Vagina (tissue), 2 donors: ENCODE measurements around the gene INO80E. TPM values are rescaled to one million over a fixed set of nuclear protein-coding genes. Genes with fewer than 3 reads are reported as not detected.

Experiments
- DNase-seq, 2 donors: peaks; one replicate each; pipeline ENCODE4 v3.0.0-alpha.2; 2017; ENCODE audit errors: extremely low spot score in 2 of 2
- H3K27ac ChIP-seq: fragments of 200-600 bp; sonication (generic); one replicate; pipeline ENCODE4 v1.5.1; 2019
- H3K27me3 ChIP-seq: fragments of 200-600 bp; sonication (generic); one replicate; pipeline ENCODE4 v1.5.1; 2019
- H3K36me3 ChIP-seq, 2 donors: fragments of 200-600 bp; sonication (generic); one replicate each; pipeline ENCODE4 v1.5.1; 2017 to 2019
- H3K4me1 ChIP-seq: fragments of 200-600 bp; sonication (generic); one replicate; pipeline ENCODE4 v1.5.1; 2019
- H3K4me3 ChIP-seq, 2 donors: fragments of 200-600 bp; sonication (generic); 1 replicate in 1 of 2; 2 replicates in 1 of 2; pipeline ENCODE4 v1.5.1; 2016 to 2019
- H3K9me3 ChIP-seq: fragments of 200-600 bp; sonication (generic); one replicate; pipeline ENCODE4 v1.5.1; 2019
- CTCF ChIP-seq, 3 experiments: fragments of 450-650 bp in 2 of 3; fragments of 200-600 bp in 1 of 3; sonication (generic) in 1 of 3; IDR thresholded peaks; one replicate each; pipeline ENCODE4 v1.5.1; 2017 to 2019; ENCODE audit warnings: antibody characterized with exemption in 3 of 3, mild to moderate bottlenecking in 2 of 3, moderate library complexity in 2 of 3
- POLR2A ChIP-seq, 2 donors: fragments of 450-650 bp; IDR thresholded peaks; one replicate each; pipeline ENCODE4 v1.6.1; 2017; ENCODE audit warnings: antibody characterized with exemption in 2 of 2, mild to moderate bottlenecking in 2 of 2, moderate library complexity in 2 of 2
- POLR2AphosphoS5 ChIP-seq, 2 donors: sonication (generic); formaldehyde crosslinking; IDR thresholded peaks; one replicate each; pipeline ENCODE4 v1.9.0; 2017; ENCODE audit warnings: antibody characterized with exemption in 2 of 2, mild to moderate bottlenecking in 2 of 2, low read depth in 1 of 2; ENCODE audit not compliant: insufficient read depth in 1 of 2
- intact Hi-C: fragments of 100-400 bp; cut with DNase I; formaldehyde crosslinking; loops from one replicate; pipeline ENCODE4 v1.15.1; 2023
- total RNA-seq: library from RNA; depleted of rRNA; stranded (reverse); fragments of >200 nt; gene quantifications from one replicate; pipeline ENCODE4 v1.2.3, GENCODE V29; 2016

INO80E gene
- total RNA-seq, 1 donor from 2014 or later, result 32.7 TPM

GRCh38 chr16:30052671-30053372, 56.8 kb downstream of the INO80E start:
- DNase-seq, result no peak
- no peaks in the 10 kb centered on the region for H3K9me3 ChIP-seq
- peak; percentile 72 to 93 for TF ChIP-seq POLR2AphosphoS5 (IDR thresholded peaks at IDR 0.05; ENCODE audit: insufficient read depth in 1 of 2, low read depth in 1 of 2)
- no peak for TF ChIP-seq POLR2A (IDR thresholded peaks at IDR 0.05)
- TF ChIP-seq CTCF (IDR thresholded peaks at IDR 0.05), result no peak
- H3K4me1 ChIP-seq, result peaks cover 27% of the 10 kb centered on the region
- H3K27ac ChIP-seq, result peak overlapping the region; percentile 20
- intact Hi-C loops, result no loop called here
- H3K36me3 ChIP-seq, result no peaks in the 10 kb centered on the region
- H3K4me3 ChIP-seq, result peak overlapping the region; percentile 63 to 72
- H3K27me3 ChIP-seq, result no peaks in the 10 kb centered on the region

- Histone ChIP-seq H3K27ac (no peak overlapping the region), H3K9me3 (no peaks in the 10 kb centered on the region), H3K27me3 (no peaks in the 10 kb centered on the region), H3K4me1 (peaks cover 27% of the 10 kb centered on the region), H3K4me3 (peak overlapping the region; percentile 63 to 72), H3K36me3 (no peaks in the 10 kb centered on the region)
- intact Hi-C loops, result no loop called here
- TF ChIP-seq POLR2AphosphoS5 (IDR thresholded peaks at IDR 0.05; ENCODE audit: insufficient read depth in 1 of 2, low read depth in 1 of 2) (no peak), CTCF (IDR thresholded peaks at IDR 0.05) (no peak), POLR2A (IDR thresholded peaks at IDR 0.05) (no peak)
- no peak for DNase-seq
These were observed 57.5 kb downstream of the INO80E start for GRCh38 chr16:30053376-30054015.

GRCh38 chr16:30054451-30054850, 58.4 kb downstream of the INO80E start:
- no peak overlapping the region for H3K4me3 ChIP-seq
- peaks cover 27% of the 10 kb centered on the region for H3K4me1 ChIP-seq
- H3K9me3 ChIP-seq, result no peaks in the 10 kb centered on the region
- H3K27ac ChIP-seq, result no peak overlapping the region
- no peaks in the 10 kb centered on the region for H3K27me3 ChIP-seq
- TF ChIP-seq POLR2AphosphoS5 (IDR thresholded peaks at IDR 0.05; ENCODE audit: insufficient read depth in 1 of 2, low read depth in 1 of 2), result no peak
- no peak for TF ChIP-seq CTCF (IDR thresholded peaks at IDR 0.05)
- no peak for TF ChIP-seq POLR2A (IDR thresholded peaks at IDR 0.05)
- peaks cover 0 to under 1% of the 10 kb centered on the region in 2 donors for H3K36me3 ChIP-seq
- DNase-seq, result no peak
- intact Hi-C loops, result no loop called here

- H3K9me3 ChIP-seq, result no peaks in the 10 kb centered on the region
- TF ChIP-seq POLR2AphosphoS5 (IDR thresholded peaks at IDR 0.05; ENCODE audit: insufficient read depth in 1 of 2, low read depth in 1 of 2) (no peak), CTCF (IDR thresholded peaks at IDR 0.05) (peak in 1 of 3 experiments; percentile 23)
- H3K4me3 ChIP-seq, result no peak overlapping the region
- peaks cover 0 to 4% of the 10 kb centered on the region in 2 donors for H3K36me3 ChIP-seq
- intact Hi-C loops, result no loop called here
- peaks cover 27% of the 10 kb centered on the region for H3K4me1 ChIP-seq
- no peaks in the 10 kb centered on the region for H3K27me3 ChIP-seq
- H3K27ac ChIP-seq, result no peak overlapping the region
- no peak for DNase-seq
These were observed 59.0 kb downstream of the INO80E start for GRCh38 chr16:30054959-30055553.

Other genes starting within 250 kb of the INO80E start
- gene ZG16, start 218.0 kb upstream of the INO80E start, total RNA-seq, result not detected
- 18.9 TPM for gene KIF22, start 205.5 kb upstream of the INO80E start, total RNA-seq
- gene MAZ, start 189.7 kb upstream of the INO80E start, total RNA-seq, result 87.7 TPM
- 20.4 TPM for gene PRRT2, start 184.0 kb upstream of the INO80E start, total RNA-seq
- 23.6 TPM for gene PAGR1, start 180.1 kb upstream of the INO80E start, total RNA-seq
- 111 TPM for gene MVP, start 175.8 kb upstream of the INO80E start, total RNA-seq
- gene CDIPT, start 133.0 kb upstream of the INO80E start, total RNA-seq, result 89.4 TPM
- gene SEZ6L2, start 96.7 kb upstream of the INO80E start, total RNA-seq, result 15.7 TPM
- gene ASPHD1, start 95.8 kb upstream of the INO80E start, total RNA-seq, result not detected
- 20.4 TPM for gene KCTD13, start 70.0 kb upstream of the INO80E start, total RNA-seq
- gene TMEM219, start 34.2 kb upstream of the INO80E start, total RNA-seq, result 85.7 TPM
- gene TAOK2, start 22.4 kb upstream of the INO80E start, total RNA-seq, result 33.1 TPM
- 7.1 TPM for gene HIRIP3, start 624 bp upstream of the INO80E start, total RNA-seq
- gene DOC2A, start 14.8 kb downstream of the INO80E start, total RNA-seq, result 2.2 TPM
- not detected for gene C16orf92, start 27.0 kb downstream of the INO80E start, total RNA-seq
- gene TLCD3B, start 35.0 kb downstream of the INO80E start, total RNA-seq, result 0.98 TPM
- gene ALDOA, start 69.5 kb downstream of the INO80E start, total RNA-seq, result 810 TPM
- gene PPP4C, start 79.8 kb downstream of the INO80E start, total RNA-seq, result 60.4 TPM
- gene TBX6, start 95.7 kb downstream of the INO80E start, total RNA-seq, result 6.4 TPM
- 116 TPM for gene YPEL3, start 100.0 kb downstream of the INO80E start, total RNA-seq
- 6.9 TPM for gene GDPD3, start 117.3 kb downstream of the INO80E start, total RNA-seq
- gene MAPK3, start 127.0 kb downstream of the INO80E start, total RNA-seq, result 104 TPM
- 51.1 TPM for gene CORO1A, start 187.4 kb downstream of the INO80E start, total RNA-seq
- 292 TPM for gene BOLA2B, start 197.4 kb downstream of the INO80E start, total RNA-seq
- gene SLX1A, start 197.6 kb downstream of the INO80E start, total RNA-seq, result 48.9 TPM
- 10.8 TPM for gene SULT1A3, start 203.0 kb downstream of the INO80E start, total RNA-seq